ENCODE data around the gene USP49.
A peak's percentile ranks its signal among the peaks of the same experiment; 100 is the strongest.

The USP49 gene

GRCh38 chr6:41920921-41921711 lies 25.9 kb upstream of the USP49 start, which contains the start of the genes BYSL and MED20:
Gene BYSL (plus strand): TSS chr6:41921499. CDS start chr6:41921563, 64 bp downstream.
Gene MED20 (minus strand): TSS chr6:41921139. CDS start chr6:41921018, 121 bp downstream.
- Histone ChIP-seq H3K9ac (ENCODE audit: low read length) (peak within 1 kb of the TSS; percentile 86), H3K4me3 (ENCODE audit: insufficient read depth, low read length, poor library complexity, severe bottlenecking) (peak within 1 kb of the TSS; percentile 93), H3K9me2 (replicated peaks; ENCODE audit: insufficient read depth, low read length) (no peaks in the 10 kb centered on the region), H3K79me2 (ENCODE audit: insufficient read depth, low read length) (peaks cover 80% of the 10 kb centered on the region), H2AFZ (ENCODE audit: low read depth, low read length, severe bottlenecking) (peak within 1 kb of the TSS; percentile 88), H4K20me1 (ENCODE audit: low read depth, low read length) (peaks cover 2% of the 10 kb centered on the region; the same call in 1 of the 2 replicates), H3K4me2 (ENCODE audit: low read depth, low read length, poor library complexity, severe bottlenecking) (peak within 1 kb of the TSS; percentile 82), H3K27ac (ENCODE audit: low read depth, low read length) (peak within 1 kb of the TSS; percentile 88), H3F3A (ENCODE audit: insufficient read depth) (no peaks in the 10 kb centered on the region), H3K27me3 (ENCODE audit: low read length) (no peaks in the 10 kb centered on the region), H3K36me3 (ENCODE audit: low read length) (peaks cover 15% of the 10 kb centered on the region; the same call in 1 of the 2 replicates), H3K9me3 (ENCODE audit: insufficient read depth, low read length) (no peaks in the 10 kb centered on the region)
- TF ChIP-seq EZH2phosphoT487 (conservative IDR thresholded peaks at IDR 0.05; ENCODE audit: low read length) (no peak), CTCF (IDR thresholded peaks at IDR 0.05; ENCODE audit: insufficient read depth, low read length, poor library complexity, severe bottlenecking) (peak; percentile 98)

GRCh38 chr6:41917528-41917927 lies 22.4 kb upstream of the USP49 start:
- Histone ChIP-seq H4K20me1 (ENCODE audit: low read depth, low read length) (no peaks in the 10 kb centered on the region; the same call in 1 of the 2 replicates), H3K4me3 (ENCODE audit: insufficient read depth, low read length, poor library complexity, severe bottlenecking) (no peak overlapping the region), H2AFZ (ENCODE audit: low read depth, low read length, severe bottlenecking) (no peak overlapping the region), H3F3A (ENCODE audit: insufficient read depth) (no peaks in the 10 kb centered on the region), H3K79me2 (ENCODE audit: insufficient read depth, low read length) (peaks cover 50% of the 10 kb centered on the region), H3K4me2 (ENCODE audit: low read depth, low read length, poor library complexity, severe bottlenecking) (no peak overlapping the region), H3K27ac (ENCODE audit: low read depth, low read length) (no peak overlapping the region), H3K9me2 (replicated peaks; ENCODE audit: insufficient read depth, low read length) (no peaks in the 10 kb centered on the region), H3K9ac (ENCODE audit: low read length) (no peak overlapping the region), H3K27me3 (ENCODE audit: low read length) (no peaks in the 10 kb centered on the region), H3K9me3 (ENCODE audit: insufficient read depth, low read length) (no peaks in the 10 kb centered on the region), H3K36me3 (ENCODE audit: low read length) (peaks cover 3% of the 10 kb centered on the region; the same call in 1 of the 2 replicates)
- TF ChIP-seq EZH2phosphoT487 (conservative IDR thresholded peaks at IDR 0.05; ENCODE audit: low read length) (no peak), CTCF (IDR thresholded peaks at IDR 0.05; ENCODE audit: insufficient read depth, low read length, poor library complexity, severe bottlenecking) (no peak)

- no peak overlapping the region for H2AFZ ChIP-seq (ENCODE audit: low read depth, low read length, severe bottlenecking)
- no peaks in the 10 kb centered on the region for H3K9me3 ChIP-seq (ENCODE audit: insufficient read depth, low read length)
- TF ChIP-seq CTCF (IDR thresholded peaks at IDR 0.05; ENCODE audit: insufficient read depth, low read length, poor library complexity, severe bottlenecking) (no peak), EZH2phosphoT487 (conservative IDR thresholded peaks at IDR 0.05; ENCODE audit: low read length) (no peak)
- no peak overlapping the region for H3K4me2 ChIP-seq (ENCODE audit: low read depth, low read length, poor library complexity, severe bottlenecking)
- no peaks in the 10 kb centered on the region for H4K20me1 ChIP-seq (ENCODE audit: low read depth, low read length)
- H3K4me3 ChIP-seq (ENCODE audit: insufficient read depth, low read length, poor library complexity, severe bottlenecking), result no peak overlapping the region
- H3K9me2 ChIP-seq (replicated peaks; ENCODE audit: insufficient read depth, low read length), result no peaks in the 10 kb centered on the region
- no peaks in the 10 kb centered on the region for H3K27me3 ChIP-seq (ENCODE audit: low read length)
- no peaks in the 10 kb centered on the region for H3F3A ChIP-seq (ENCODE audit: insufficient read depth)
- no peak overlapping the region for H3K27ac ChIP-seq (ENCODE audit: low read depth, low read length)
- no peak overlapping the region for H3K9ac ChIP-seq (ENCODE audit: low read length)
- H3K79me2 ChIP-seq (ENCODE audit: insufficient read depth, low read length), result peaks cover 35% of the 10 kb centered on the region
- H3K36me3 ChIP-seq (ENCODE audit: low read length), result peaks cover 3% of the 10 kb centered on the region; the same call in 1 of the 2 replicates
Observed at GRCh38 chr6:41914869-41915530, 19.8 kb upstream of the USP49 start.

Data from SU-DHL-6 (cell line).